Naive thymus-derived CD4-positive, alpha-beta T cell (primary cell): Measurements from ENCODE around the gene MSRB1. TPM values are rescaled to one million over a fixed set of nuclear protein-coding genes. Genes with fewer than 3 reads are reported as not detected.
A peak's percentile ranks its signal among the peaks of the same experiment; 100 is the strongest.

Experiments used
- ATAC-seq: fragments of 150-1000 bp; cut with Tn5 transposase; 2 replicates; pipeline ENCODE4 v1.10.0; 2021; ENCODE audit warnings: mild to moderate bottlenecking, moderate library complexity
- CTCF ChIA-PET: fragments of 350-600 bp; sonication (Branson Sonifier 250); formaldehyde crosslinking; loops from one replicate; lab custom pipeline; 2021; ENCODE audit warnings: antibody characterized with exemption; lab: Charles Lee
- POLR2A ChIA-PET: fragments of 350-600 bp; sonication (Branson Sonifier 250); formaldehyde crosslinking; loops from one replicate; lab custom pipeline; 2021; ENCODE audit warnings: antibody characterized with exemption, inconsistent platforms; lab: Charles Lee
- DNase-seq, 9 donors: peaks; one replicate each; pipeline versions ENCODE4 v3.0.0 to v3.0.0-alpha.2; 2020 to 2022; ENCODE audit warnings: mixed read lengths in 1 of 9
- H3K27ac ChIP-seq: one replicate; pipeline ENCODE4 v1.7.0; 2013; ENCODE audit warnings: mild to moderate bottlenecking, low read depth, low read length, moderate library complexity
- H3K27me3 ChIP-seq, 2 donors: one replicate each; pipeline ENCODE4 v1.7.0; 2013; ENCODE audit warnings: low read length in 2 of 2, mild to moderate bottlenecking in 2 of 2, moderate library complexity in 2 of 2; ENCODE audit not compliant: control insufficient read depth in 2 of 2, insufficient read depth in 2 of 2
- H3K36me3 ChIP-seq, 3 experiments: 1 replicate in 2 of 3; 2 replicates in 1 of 3; pipeline ENCODE4 v1.7.0; 2013; ENCODE audit warnings: low read length in 3 of 3, mild to moderate bottlenecking in 3 of 3, moderate library complexity in 1 of 3; ENCODE audit not compliant: insufficient read depth in 3 of 3, control insufficient read depth in 2 of 3
- H3K4me1 ChIP-seq, 2 donors: one replicate each; pipeline ENCODE4 v1.7.0; 2013; ENCODE audit warnings: low read length in 2 of 2, mild to moderate bottlenecking in 2 of 2, moderate library complexity in 1 of 2; ENCODE audit not compliant: control insufficient read depth in 2 of 2, insufficient read depth in 2 of 2
- H3K4me3 ChIP-seq: 2 replicates; pipeline ENCODE4 v1.7.0; 2013; ENCODE audit warnings: mild to moderate bottlenecking, low read length
- H3K9me3 ChIP-seq, 3 experiments: 1 replicate in 2 of 3; 2 replicates in 1 of 3; pipeline ENCODE4 v1.7.0; 2013; ENCODE audit warnings: low read length in 3 of 3; ENCODE audit not compliant: control insufficient read depth in 2 of 3
- H3K27ac Mint-ChIP-seq, 9 donors: one replicate each; pipeline ENCODE4 v1.8.0; 2020 to 2022; ENCODE audit warnings: mixed read lengths in 9 of 9, mild to moderate bottlenecking in 8 of 9, moderate library complexity in 5 of 9, inconsistent platforms in 2 of 9
- H3K27me3 Mint-ChIP-seq, 5 donors: one replicate each; pipeline ENCODE4 v1.8.0; 2021 to 2022; ENCODE audit warnings: mixed read lengths in 5 of 5, mild to moderate bottlenecking in 1 of 5
- H3K36me3 Mint-ChIP-seq, 5 donors: one replicate each; pipeline ENCODE4 v1.8.0; 2020 to 2022; ENCODE audit warnings: mixed read lengths in 5 of 5, mild to moderate bottlenecking in 3 of 5, inconsistent platforms in 1 of 5
- H3K4me1 Mint-ChIP-seq, 7 donors: one replicate each; pipeline ENCODE4 v1.8.0; 2020 to 2022; ENCODE audit warnings: mixed read lengths in 7 of 7, mild to moderate bottlenecking in 3 of 7, inconsistent platforms in 1 of 7
- H3K4me3 Mint-ChIP-seq, 10 donors: one replicate each; pipeline ENCODE4 v1.8.0; 2020 to 2022; ENCODE audit warnings: mild to moderate bottlenecking in 10 of 10, mixed read lengths in 10 of 10, moderate library complexity in 6 of 10, inconsistent platforms in 2 of 10
- H3K9me3 Mint-ChIP-seq, 11 donors: one replicate each; pipeline ENCODE4 v1.8.0; 2020 to 2022; ENCODE audit warnings: mixed read lengths in 11 of 11, mild to moderate bottlenecking in 4 of 11, inconsistent platforms in 1 of 11, moderate library complexity in 1 of 11
- intact Hi-C, 2 donors: fragments of 100-400 bp; cut with micrococcal nuclease; formaldehyde crosslinking; loops; one replicate each; pipeline ENCODE4 v1.15.1; 2023
- polyA plus RNA-seq, 2 donors: library from polyadenylated mRNA; unstranded; fragments of 300-500 nt; fragmentation: Illumina TruSeq; gene quantifications; one replicate each; pipeline ENCODE4 v1.2.3, GENCODE V29; 2021
- total RNA-seq, 6 experiments: library from RNA in 5 of 6; stranded (reverse) in 5 of 6; gene quantifications; 1 replicate in 5 of 6; 2 replicates in 1 of 6; pipeline ENCODE4 v1.2.3 and lab custom pipeline; 2021 to 2026

Gene MSRB1
- total and polyA plus RNA-seq, 7 experiments from 2014 or later = 5.5 to 27.0 (median 15.6) TPM

GRCh38 chr16:1918351-1919326, 24.4 kb downstream of the MSRB1 start, which contains the start of gene HS3ST6:
Gene HS3ST6 (minus strand): TSS chr16:1918415. CDS start chr16:1918323, 92 bp downstream.
- peaks cover 42 to 71% (median 59%) of the 10 kb centered on the region in 5 donors for H3K27me3 Mint-ChIP-seq

GRCh38 chr16:1917665-1918350, 25.2 kb downstream of the MSRB1 start:
- Mint-ChIP-seq H3K27ac (no peak overlapping the region), H3K4me1 (peaks cover 0 to 10% (median 3%) of the 10 kb centered on the region in 7 donors), H3K9me3 (no peaks in the 10 kb centered on the region), H3K4me3 (peak overlapping the region in 1 of 10 donors; percentile 53), H3K36me3 (peaks cover 0 to 5% (median 0%) of the 10 kb centered on the region in 5 donors), H3K27me3 (peaks cover 38 to 63% (median 53%) of the 10 kb centered on the region in 5 donors)
- no peaks in the 10 kb centered on the region for H3K4me1 ChIP-seq
- CTCF ChIA-PET = no interaction called here
- no peaks in the 10 kb centered on the region for H3K36me3 ChIP-seq
- no peak overlapping the region for H3K27ac ChIP-seq
- intact Hi-C loops = loop anchor here in 1 of 2 donors (5.0 kb wide), 1 partner anchor 41 kb away; no protein-coding TSS in a partner anchor
- H3K4me3 ChIP-seq = no peak overlapping the region
- H3K9me3 ChIP-seq = no peaks in the 10 kb centered on the region
- DNase-seq (no peak), ATAC-seq (no peak)
- peaks cover 2 to 4% of the 10 kb centered on the region in 2 donors for H3K27me3 ChIP-seq
- POLR2A ChIA-PET = no interaction called here

More at GRCh38 chr16:1918351-1919326, 24.4 kb downstream of the MSRB1 start, which contains the start of gene HS3ST6:
- ChIA-PET POLR2A (no interaction called here), CTCF (no interaction called here)
- no peak within 1 kb of the TSS for H3K4me3 ChIP-seq
- Mint-ChIP-seq H3K36me3 (peaks cover 0 to 5% (median 0%) of the 10 kb centered on the region in 5 donors), H3K4me3 (peak within 1 kb of the TSS in 1 of 10 donors; percentile 53), H3K27ac (no peak within 1 kb of the TSS), H3K9me3 (no peaks in the 10 kb centered on the region), H3K4me1 (peaks cover 0 to 10% (median 5%) of the 10 kb centered on the region in 7 donors)
- H3K27me3 ChIP-seq = peaks cover 2 to 4% of the 10 kb centered on the region in 2 donors
- intact Hi-C loops = loop anchor here in 1 of 2 donors (5.0 kb wide), 1 partner anchor 41 kb away; no protein-coding TSS in a partner anchor
- DNase-seq = no peak
- H3K36me3 ChIP-seq = no peaks in the 10 kb centered on the region
- no peak for ATAC-seq
- no peaks in the 10 kb centered on the region for H3K4me1 ChIP-seq
- H3K9me3 ChIP-seq = no peaks in the 10 kb centered on the region
- H3K27ac ChIP-seq = no peak within 1 kb of the TSS

GRCh38 chr16:1917056-1917664, 25.8 kb downstream of the MSRB1 start:
- ChIA-PET CTCF (no interaction called here), POLR2A (no interaction called here)
- H3K36me3 Mint-ChIP-seq = no peaks in the 10 kb centered on the region
- H3K9me3 Mint-ChIP-seq = no peaks in the 10 kb centered on the region
- Histone ChIP-seq H3K4me3 (no peak overlapping the region), H3K27me3 (peaks cover 2 to 4% of the 10 kb centered on the region in 2 donors), H3K27ac (no peak overlapping the region), H3K4me1 (no peaks in the 10 kb centered on the region), H3K36me3 (no peaks in the 10 kb centered on the region), H3K9me3 (no peaks in the 10 kb centered on the region)
- no peak for ATAC-seq
- peaks cover 32 to 58% (median 47%) of the 10 kb centered on the region in 5 donors for H3K27me3 Mint-ChIP-seq
- no peak for DNase-seq
- H3K4me1 Mint-ChIP-seq = peaks cover 0 to 10% (median 3%) of the 10 kb centered on the region in 7 donors
- H3K4me3 Mint-ChIP-seq = peak overlapping the region in 1 of 10 donors; percentile 53
- no peak overlapping the region for H3K27ac Mint-ChIP-seq
- intact Hi-C loops = loop anchor here in 1 of 2 donors (5.0 kb wide), 1 partner anchor 40 kb away; no protein-coding TSS in a partner anchor

- peaks cover 30 to 54% (median 43%) of the 10 kb centered on the region in 5 donors for H3K27me3 Mint-ChIP-seq
- Histone ChIP-seq H3K27ac (no peak overlapping the region), H3K9me3 (no peaks in the 10 kb centered on the region), H3K4me3 (no peak overlapping the region), H3K36me3 (no peaks in the 10 kb centered on the region), H3K27me3 (peaks cover 2 to 4% of the 10 kb centered on the region in 2 donors), H3K4me1 (no peaks in the 10 kb centered on the region)
- peaks cover 0 to 10% (median 3%) of the 10 kb centered on the region in 7 donors for H3K4me1 Mint-ChIP-seq
- intact Hi-C loops = loop anchor here in 1 of 2 donors (5.0 kb wide), 1 partner anchor 39 kb away; no protein-coding TSS in a partner anchor
- no peaks in the 10 kb centered on the region for H3K9me3 Mint-ChIP-seq
- DNase-seq = no peak
- H3K27ac Mint-ChIP-seq = no peak overlapping the region
- ChIA-PET CTCF (no interaction called here), POLR2A (no interaction called here)
- no peak for ATAC-seq
- no peaks in the 10 kb centered on the region for H3K36me3 Mint-ChIP-seq
- H3K4me3 Mint-ChIP-seq = peak overlapping the region in 1 of 10 donors; percentile 53
Measured at GRCh38 chr16:1916640-1916990, 26.4 kb downstream of the MSRB1 start.

GRCh38 chr16:1915732-1916639, 27.0 kb downstream of the MSRB1 start:
- Mint-ChIP-seq H3K9me3 (no peaks in the 10 kb centered on the region), H3K4me1 (peaks cover 0 to 5% (median 2%) of the 10 kb centered on the region in 7 donors), H3K27ac (no peak overlapping the region), H3K4me3 (no peak overlapping the region), H3K27me3 (peaks cover 24 to 47% (median 37%) of the 10 kb centered on the region in 5 donors), H3K36me3 (no peaks in the 10 kb centered on the region)
- ATAC-seq (no peak), DNase-seq (no peak)
- peaks cover 2 to 4% of the 10 kb centered on the region in 2 donors for H3K27me3 ChIP-seq
- H3K27ac ChIP-seq = no peak overlapping the region
- no peak overlapping the region for H3K4me3 ChIP-seq
- H3K9me3 ChIP-seq = no peaks in the 10 kb centered on the region
- H3K36me3 ChIP-seq = no peaks in the 10 kb centered on the region
- no peaks in the 10 kb centered on the region for H3K4me1 ChIP-seq
- ChIA-PET POLR2A (interaction anchor here (0.5 kb wide), 1 partner anchor 874 kb away, joined by 3 read pairs; no protein-coding TSS in a partner anchor), CTCF (no interaction called here)
- intact Hi-C loops = loop anchor here in 1 of 2 donors (5.0 kb wide), 1 partner anchor 39 kb away; no protein-coding TSS in a partner anchor
